Measurements from ENCODE around the gene KLHL3. TPM values are rescaled to one million over a fixed set of nuclear protein-coding genes. Genes with fewer than 3 reads are reported as not detected.
A peak's percentile ranks its signal among the peaks of the same experiment; 100 is the strongest.

The KLHL3 gene
- total RNA-seq, 1 donor from 2014 or later = 8.9 TPM

DNA sequence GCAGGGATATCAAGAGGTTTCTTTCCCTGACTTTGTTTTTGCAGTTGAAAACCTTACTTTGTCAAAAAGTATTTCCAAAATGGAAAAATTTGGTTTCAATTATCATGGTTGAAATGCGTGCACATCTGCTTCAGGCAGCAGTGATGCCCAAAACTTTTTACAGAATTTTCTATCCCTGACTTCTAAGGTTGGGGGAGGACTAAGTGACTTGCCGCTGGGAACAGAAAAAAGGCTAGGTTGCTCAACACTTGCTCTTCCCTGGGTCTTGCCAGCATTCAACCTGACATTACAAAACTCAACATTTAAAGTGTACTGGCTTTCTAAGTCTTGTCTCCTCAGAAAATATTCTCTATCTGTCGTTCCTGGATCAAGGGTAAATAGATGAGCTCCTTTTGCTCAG lies 4.7 kb downstream of the KLHL3 start:
- H2AFZ ChIP-seq (ENCODE audit: low read depth, low read length) = no peak overlapping the region
- TF ChIP-seq, protein P1, sequence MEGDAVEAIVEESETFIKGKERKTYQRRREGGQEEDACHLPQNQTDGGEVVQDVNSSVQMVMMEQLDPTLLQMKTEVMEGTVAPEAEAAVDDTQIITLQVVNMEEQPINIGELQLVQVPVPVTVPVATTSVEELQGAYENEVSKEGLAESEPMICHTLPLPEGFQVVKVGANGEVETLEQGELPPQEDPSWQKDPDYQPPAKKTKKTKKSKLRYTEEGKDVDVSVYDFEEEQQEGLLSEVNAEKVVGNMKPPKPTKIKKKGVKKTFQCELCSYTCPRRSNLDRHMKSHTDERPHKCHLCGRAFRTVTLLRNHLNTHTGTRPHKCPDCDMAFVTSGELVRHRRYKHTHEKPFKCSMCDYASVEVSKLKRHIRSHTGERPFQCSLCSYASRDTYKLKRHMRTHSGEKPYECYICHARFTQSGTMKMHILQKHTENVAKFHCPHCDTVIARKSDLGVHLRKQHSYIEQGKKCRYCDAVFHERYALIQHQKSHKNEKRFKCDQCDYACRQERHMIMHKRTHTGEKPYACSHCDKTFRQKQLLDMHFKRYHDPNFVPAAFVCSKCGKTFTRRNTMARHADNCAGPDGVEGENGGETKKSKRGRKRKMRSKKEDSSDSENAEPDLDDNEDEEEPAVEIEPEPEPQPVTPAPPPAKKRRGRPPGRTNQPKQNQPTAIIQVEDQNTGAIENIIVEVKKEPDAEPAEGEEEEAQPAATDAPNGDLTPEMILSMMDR (IDR thresholded peaks at IDR 0.05; ENCODE audit: insufficient read depth, low read depth, low read length) = no peak
- no peak for TF ChIP-seq EZH2 (IDR thresholded peaks at IDR 0.05; ENCODE audit: insufficient read depth, low read length)
- no peaks in the 10 kb centered on the region for H3K79me2 ChIP-seq (ENCODE audit: insufficient read depth, low read length)
- H4K20me1 ChIP-seq (ENCODE audit: insufficient read depth, low read length) = no peaks in the 10 kb centered on the region
- no peak for FAIRE-seq
- Mint-ChIP-seq H3K27ac (ENCODE audit: unreplicated experiment) (peak overlapping the region; percentile 54), H3K4me1 (ENCODE audit: low read depth, unreplicated experiment) (peaks cover 20% of the 10 kb centered on the region), H3K36me3 (ENCODE audit: low read depth, unreplicated experiment) (no peaks in the 10 kb centered on the region), H3K27me3 (ENCODE audit: low read depth, unreplicated experiment) (no peaks in the 10 kb centered on the region), H3K9me3 (ENCODE audit: unreplicated experiment) (no peaks in the 10 kb centered on the region), H3K4me3 (ENCODE audit: unreplicated experiment) (no peak overlapping the region)
- peaks cover 27% of the 10 kb centered on the region for H3K4me1 ChIP-seq (ENCODE audit: insufficient read depth, low read length)
- H3K4me3 ChIP-seq (ENCODE audit: insufficient read depth, low read depth, low read length) = no peak overlapping the region
- no peak for DNase-seq (ENCODE audit: low read depth)
- no peak overlapping the region for H3K9ac ChIP-seq (ENCODE audit: low read length)
- H3K27ac ChIP-seq (ENCODE audit: low read depth, low read length) = no peak overlapping the region
- H3K4me2 ChIP-seq (ENCODE audit: low read length) = no peak overlapping the region
- no peaks in the 10 kb centered on the region for H3K27me3 ChIP-seq (ENCODE audit: insufficient read depth, low read length)
- no peaks in the 10 kb centered on the region for H3K9me3 ChIP-seq (ENCODE audit: insufficient read depth, low read depth, low read length)
- no peaks in the 10 kb centered on the region for H3K36me3 ChIP-seq (ENCODE audit: insufficient read depth, low read length)

DNA sequence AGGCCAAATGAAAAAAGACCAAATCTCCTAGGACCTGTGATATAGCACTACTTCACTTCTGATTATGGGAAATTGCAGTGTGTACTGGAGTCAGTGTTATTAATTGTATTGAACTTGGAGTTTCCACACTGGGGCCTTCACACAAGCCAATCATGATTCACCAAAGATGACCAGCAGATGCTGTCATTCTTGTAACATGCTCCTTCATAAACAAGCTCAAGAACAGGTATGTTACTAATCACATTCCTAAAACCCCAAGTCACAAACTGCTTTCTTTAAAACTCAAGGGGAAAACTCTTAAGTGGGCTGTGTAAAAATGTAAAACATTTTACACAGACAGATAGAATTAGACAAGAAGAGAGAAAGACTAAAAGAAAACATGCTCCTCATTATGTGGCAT lies 5.6 kb downstream of the KLHL3 start:
- H3K36me3 ChIP-seq (ENCODE audit: insufficient read depth, low read length) = no peaks in the 10 kb centered on the region
- no peak for FAIRE-seq
- no peak overlapping the region for H3K9ac ChIP-seq (ENCODE audit: low read length)
- peaks cover 19% of the 10 kb centered on the region for H3K4me1 ChIP-seq (ENCODE audit: insufficient read depth, low read length)
- no peak for TF ChIP-seq EZH2 (IDR thresholded peaks at IDR 0.05; ENCODE audit: insufficient read depth, low read length)
- TF ChIP-seq, protein P1 (IDR thresholded peaks at IDR 0.05; ENCODE audit: insufficient read depth, low read depth, low read length) = no peak
- H3K4me3 Mint-ChIP-seq (ENCODE audit: unreplicated experiment) = no peak overlapping the region
- no peak overlapping the region for H2AFZ ChIP-seq (ENCODE audit: low read depth, low read length)
- no peaks in the 10 kb centered on the region for H3K27me3 Mint-ChIP-seq (ENCODE audit: low read depth, unreplicated experiment)
- peak overlapping the region; percentile 54 for H3K27ac Mint-ChIP-seq (ENCODE audit: unreplicated experiment)
- no peaks in the 10 kb centered on the region for H3K9me3 Mint-ChIP-seq (ENCODE audit: unreplicated experiment)
- no peaks in the 10 kb centered on the region for H3K79me2 ChIP-seq (ENCODE audit: insufficient read depth, low read length)
- H3K4me2 ChIP-seq (ENCODE audit: low read length) = peak overlapping the region; percentile 48
- peak; percentile 76 for DNase-seq (ENCODE audit: low read depth)
- peaks cover 20% of the 10 kb centered on the region for H3K4me1 Mint-ChIP-seq (ENCODE audit: low read depth, unreplicated experiment)
- H3K27me3 ChIP-seq (ENCODE audit: insufficient read depth, low read length) = no peaks in the 10 kb centered on the region
- no peaks in the 10 kb centered on the region for H4K20me1 ChIP-seq (ENCODE audit: insufficient read depth, low read length)
- H3K36me3 Mint-ChIP-seq (ENCODE audit: low read depth, unreplicated experiment) = no peaks in the 10 kb centered on the region
- no peaks in the 10 kb centered on the region for H3K9me3 ChIP-seq (ENCODE audit: insufficient read depth, low read depth, low read length)
- H3K27ac ChIP-seq (ENCODE audit: low read depth, low read length) = no peak overlapping the region
- H3K4me3 ChIP-seq (ENCODE audit: insufficient read depth, low read depth, low read length) = no peak overlapping the region

DNA sequence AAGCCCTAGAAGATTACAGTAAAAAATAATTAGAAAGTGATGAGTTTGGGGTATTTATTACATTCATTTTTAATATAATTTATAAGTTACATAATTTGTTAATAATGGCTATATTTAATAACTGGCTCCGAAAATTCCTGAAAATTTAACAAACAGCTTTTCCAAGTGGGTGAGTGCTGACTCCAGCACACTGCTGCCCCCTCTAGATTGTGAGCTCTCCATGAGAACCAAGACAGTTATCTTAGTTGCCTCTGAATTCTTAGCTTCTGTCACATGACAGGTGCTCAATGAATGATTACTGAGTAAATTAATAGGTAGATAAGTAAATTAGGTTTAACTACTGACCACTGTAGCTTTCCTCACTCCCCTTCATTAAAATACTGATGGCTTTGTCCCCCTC lies 7.8 kb downstream of the KLHL3 start:
- Histone ChIP-seq H3K79me2 (ENCODE audit: insufficient read depth, low read length) (no peaks in the 10 kb centered on the region), H3K4me1 (ENCODE audit: insufficient read depth, low read length) (peaks cover 10% of the 10 kb centered on the region), H3K9me3 (ENCODE audit: insufficient read depth, low read depth, low read length) (no peaks in the 10 kb centered on the region), H3K27ac (ENCODE audit: low read depth, low read length) (no peak overlapping the region), H3K9ac (ENCODE audit: low read length) (no peak overlapping the region), H4K20me1 (ENCODE audit: insufficient read depth, low read length) (no peaks in the 10 kb centered on the region), H3K4me2 (ENCODE audit: low read length) (no peak overlapping the region), H2AFZ (ENCODE audit: low read depth, low read length) (no peak overlapping the region), H3K27me3 (ENCODE audit: insufficient read depth, low read length) (no peaks in the 10 kb centered on the region), H3K36me3 (ENCODE audit: insufficient read depth, low read length) (no peaks in the 10 kb centered on the region), H3K4me3 (ENCODE audit: insufficient read depth, low read depth, low read length) (no peak overlapping the region)
- FAIRE-seq = no peak
- Mint-ChIP-seq H3K4me3 (ENCODE audit: unreplicated experiment) (no peak overlapping the region), H3K9me3 (ENCODE audit: unreplicated experiment) (no peaks in the 10 kb centered on the region), H3K4me1 (ENCODE audit: low read depth, unreplicated experiment) (peaks cover 20% of the 10 kb centered on the region), H3K36me3 (ENCODE audit: low read depth, unreplicated experiment) (no peaks in the 10 kb centered on the region), H3K27ac (ENCODE audit: unreplicated experiment) (no peak overlapping the region), H3K27me3 (ENCODE audit: low read depth, unreplicated experiment) (no peaks in the 10 kb centered on the region)
- no peak for DNase-seq (ENCODE audit: low read depth)
- TF ChIP-seq, protein P1 (IDR thresholded peaks at IDR 0.05; ENCODE audit: insufficient read depth, low read depth, low read length) = no peak
- TF ChIP-seq EZH2 (IDR thresholded peaks at IDR 0.05; ENCODE audit: insufficient read depth, low read length) = no peak

Data from astrocyte (in vitro differentiated cells and primary cell).